GM21526 (cell line): Measurements from ENCODE around the gene PPIH.
"Not testable (repeated sequence)": the region's sequence is repeated elsewhere in the genome, so short reads cannot be mapped to it uniquely, and the experiment has no call there.

Experiments used
- ATAC-seq: cut with Tn5 transposase; IDR thresholded peaks from one replicate; pipeline ENCODE4 v1.9.1; 2021; ENCODE audit warnings: moderate library complexity; ENCODE audit not compliant: unreplicated experiment, low FRiP score

The PPIH gene

GRCh38 chr1:42657981-42658876 lies at the start of gene PPIH:
Gene PPIH (plus strand): TSS chr1:42658423. CDS start chr1:42658447, 24 bp downstream.
- peak; percentile 93 for ATAC-seq

- ATAC-seq: no peak
These were observed 44.5 kb upstream of the PPIH start for GRCh38 chr1:42613803-42614131.

- ATAC-seq: no peak
These were observed 39.4 kb upstream of the PPIH start for GRCh38 chr1:42618866-42619265.

GRCh38 chr1:42620307-42620706 lies 37.9 kb upstream of the PPIH start:
- no peak for ATAC-seq

GRCh38 chr1:42621180-42621579 lies 37.0 kb upstream of the PPIH start:
- ATAC-seq: not testable (repeated sequence)

GRCh38 chr1:42627205-42627604 lies 31.0 kb upstream of the PPIH start:
- not testable (repeated sequence) for ATAC-seq

GRCh38 chr1:42639116-42639515 lies 19.1 kb upstream of the PPIH start:
- no peak for ATAC-seq

GRCh38 chr1:42646056-42646455 lies 12.2 kb upstream of the PPIH start:
- no peak for ATAC-seq

- ATAC-seq: no peak
These were observed 1.0 kb upstream of the PPIH start for GRCh38 chr1:42657201-42657600.

GRCh38 chr1:42658877-42659337 lies 684 bp downstream of the PPIH start:
- no peak for ATAC-seq

GRCh38 chr1:42660907-42661500 lies 2.8 kb downstream of the PPIH start:
- no peak for ATAC-seq

- no peak for ATAC-seq
These were observed 11.7 kb downstream of the PPIH start for GRCh38 chr1:42669936-42670335.

GRCh38 chr1:42670425-42670824 lies 12.2 kb downstream of the PPIH start:
- ATAC-seq: no peak

- no peak for ATAC-seq
These were observed 16.0 kb downstream of the PPIH start for GRCh38 chr1:42674214-42674613.

GRCh38 chr1:42674682-42675081 lies 16.5 kb downstream of the PPIH start:
- ATAC-seq: no peak

- no peak for ATAC-seq
These were observed 17.2 kb downstream of the PPIH start for GRCh38 chr1:42675467-42675866.

- no peak for ATAC-seq
These were observed 18.4 kb downstream of the PPIH start for GRCh38 chr1:42676534-42677087.

- no peak for ATAC-seq
These were observed 21.3 kb downstream of the PPIH start for GRCh38 chr1:42679364-42679983.

- ATAC-seq: no peak
These were observed 21.8 kb downstream of the PPIH start for GRCh38 chr1:42680055-42680454.

- no peak for ATAC-seq
These were observed 22.9 kb downstream of the PPIH start for GRCh38 chr1:42680921-42681683.
